ENCODE data around the gene ACER2.

DNA sequence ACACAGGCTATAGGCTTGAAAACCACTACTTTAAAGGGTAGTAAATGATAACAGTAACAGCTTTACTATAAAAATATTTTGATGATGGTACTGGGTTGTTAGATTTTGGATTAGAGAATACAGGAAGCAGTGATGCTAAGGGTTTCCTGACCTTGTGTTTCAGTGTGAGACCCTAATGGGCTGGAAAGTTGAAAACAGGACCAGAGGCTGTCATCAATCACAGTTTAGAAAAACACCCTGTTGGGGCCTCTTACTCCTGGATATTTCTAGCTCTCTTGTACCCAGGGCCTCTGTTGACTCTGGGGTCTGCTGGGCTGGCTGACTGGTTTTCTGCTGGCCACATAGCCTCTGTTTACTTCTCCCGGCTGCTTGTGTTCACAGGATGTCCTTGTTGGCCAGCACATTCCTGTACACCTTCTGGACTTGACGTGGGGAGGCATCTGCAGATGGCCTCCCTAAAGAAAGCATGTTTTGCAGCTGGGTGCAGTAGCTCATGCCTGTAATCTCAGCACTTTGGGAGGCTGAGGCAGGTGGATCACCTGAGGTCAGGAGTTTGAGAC lies 21.5 kb downstream of the ACER2 start:
- no peak for TF ChIP-seq EZH2 (IDR thresholded peaks at IDR 0.05; ENCODE audit: insufficient read depth, low read length)
- TF ChIP-seq, protein P1, sequence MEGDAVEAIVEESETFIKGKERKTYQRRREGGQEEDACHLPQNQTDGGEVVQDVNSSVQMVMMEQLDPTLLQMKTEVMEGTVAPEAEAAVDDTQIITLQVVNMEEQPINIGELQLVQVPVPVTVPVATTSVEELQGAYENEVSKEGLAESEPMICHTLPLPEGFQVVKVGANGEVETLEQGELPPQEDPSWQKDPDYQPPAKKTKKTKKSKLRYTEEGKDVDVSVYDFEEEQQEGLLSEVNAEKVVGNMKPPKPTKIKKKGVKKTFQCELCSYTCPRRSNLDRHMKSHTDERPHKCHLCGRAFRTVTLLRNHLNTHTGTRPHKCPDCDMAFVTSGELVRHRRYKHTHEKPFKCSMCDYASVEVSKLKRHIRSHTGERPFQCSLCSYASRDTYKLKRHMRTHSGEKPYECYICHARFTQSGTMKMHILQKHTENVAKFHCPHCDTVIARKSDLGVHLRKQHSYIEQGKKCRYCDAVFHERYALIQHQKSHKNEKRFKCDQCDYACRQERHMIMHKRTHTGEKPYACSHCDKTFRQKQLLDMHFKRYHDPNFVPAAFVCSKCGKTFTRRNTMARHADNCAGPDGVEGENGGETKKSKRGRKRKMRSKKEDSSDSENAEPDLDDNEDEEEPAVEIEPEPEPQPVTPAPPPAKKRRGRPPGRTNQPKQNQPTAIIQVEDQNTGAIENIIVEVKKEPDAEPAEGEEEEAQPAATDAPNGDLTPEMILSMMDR (IDR thresholded peaks at IDR 0.05; ENCODE audit: insufficient read depth, low read depth, low read length) = no peak

All from astrocyte (in vitro differentiated cells and primary cell).